Activated CD4-positive, alpha-beta T cell treated with anti-CD3 and anti-CD28 coated beads, Interleukin-2, Interleukin-6, amounts not matched to agents 100 ng/mL and 50 ng/mL, durations not matched to agents 16 hours and 8 hours (primary cell): ENCODE results near the gene BCAR3.
"Not testable (repeated sequence)": the region's sequence is repeated elsewhere in the genome, so short reads cannot be mapped to it uniquely, and the experiment has no call there.

Source experiments
- DNase-seq: peaks from one replicate; pipeline ENCODE4 v3.0.0-alpha.2; 2020

Gene BCAR3

DNA sequence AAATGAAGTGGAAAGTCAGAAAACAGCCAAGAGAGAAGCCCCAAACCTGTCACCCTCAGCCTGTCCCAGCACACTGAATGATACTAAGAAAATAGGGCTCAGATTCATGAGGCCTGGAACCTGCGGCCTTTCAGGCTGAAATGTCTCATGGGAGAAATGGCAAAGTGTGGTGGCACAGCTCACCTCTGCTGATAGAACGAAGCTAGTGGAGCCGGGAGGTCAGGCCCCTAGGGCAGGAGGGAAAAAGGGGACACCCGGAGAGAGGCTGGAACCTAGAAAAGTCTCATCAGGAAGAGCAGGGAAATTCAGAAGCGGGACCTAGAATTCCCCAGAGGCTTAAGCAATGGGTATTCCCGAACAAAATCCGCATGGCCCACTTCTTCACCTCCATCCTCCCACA is 107.1 kb downstream of the BCAR3 start:
- DNase-seq, result no peak

DNA sequence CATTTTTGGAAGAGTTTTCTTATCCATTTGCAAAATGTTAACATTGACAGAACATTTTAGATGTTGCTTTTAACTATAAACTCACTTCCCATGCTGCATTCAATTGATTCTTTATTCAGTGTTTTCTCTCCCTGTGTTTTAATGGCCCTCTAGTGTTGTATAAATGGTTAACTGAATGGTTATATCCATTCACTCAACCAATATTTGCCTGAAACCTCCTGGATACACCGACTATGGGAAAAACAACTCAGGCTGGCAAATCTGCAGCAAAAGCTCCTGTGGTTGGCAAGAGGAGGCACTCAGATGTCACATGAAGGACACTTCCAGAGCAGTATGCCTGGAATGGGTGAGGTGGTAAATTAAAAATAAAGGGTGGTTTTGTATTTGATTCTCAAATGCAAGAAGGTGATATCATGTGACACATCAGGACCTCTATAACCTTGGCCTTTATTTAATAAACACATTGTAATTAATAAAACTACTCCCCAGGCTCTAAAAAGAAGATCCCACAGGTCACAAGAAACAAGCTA is 107.6 kb downstream of the BCAR3 start:
- no peak for DNase-seq

DNA sequence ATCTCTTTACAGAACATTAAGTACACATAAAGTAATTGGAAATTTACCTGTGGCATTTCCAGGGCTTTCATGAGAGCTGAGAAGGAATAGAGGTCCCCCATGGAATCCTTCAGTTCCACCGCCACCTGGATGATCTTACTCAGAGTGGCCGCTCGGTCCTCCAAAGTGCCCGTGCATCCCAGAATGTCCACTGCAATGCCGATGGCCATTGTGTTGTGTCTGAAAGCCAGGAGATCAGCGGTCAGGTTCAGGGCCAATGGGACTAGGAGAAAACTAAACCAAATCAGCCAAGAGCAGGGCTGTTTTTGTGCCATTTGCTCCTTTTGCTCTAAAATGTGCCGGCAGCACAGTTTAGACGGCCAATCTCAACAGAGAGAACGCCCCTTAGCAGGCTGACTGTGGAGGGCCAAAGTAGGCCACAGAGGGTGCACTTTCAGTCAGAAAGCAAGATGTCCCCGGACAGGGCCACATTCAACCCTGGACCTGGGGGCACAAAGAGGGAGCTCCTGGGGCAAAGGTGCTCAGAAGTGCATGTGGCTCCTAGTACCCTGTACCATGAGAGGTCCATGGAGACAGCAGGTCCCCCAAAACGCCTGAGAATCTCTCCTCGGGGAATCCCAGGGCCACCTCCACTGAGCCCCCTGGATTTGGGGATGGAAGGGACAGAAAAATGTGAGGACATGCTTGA is 109.9 kb downstream of the BCAR3 start:
- DNase-seq, result no peak

DNA sequence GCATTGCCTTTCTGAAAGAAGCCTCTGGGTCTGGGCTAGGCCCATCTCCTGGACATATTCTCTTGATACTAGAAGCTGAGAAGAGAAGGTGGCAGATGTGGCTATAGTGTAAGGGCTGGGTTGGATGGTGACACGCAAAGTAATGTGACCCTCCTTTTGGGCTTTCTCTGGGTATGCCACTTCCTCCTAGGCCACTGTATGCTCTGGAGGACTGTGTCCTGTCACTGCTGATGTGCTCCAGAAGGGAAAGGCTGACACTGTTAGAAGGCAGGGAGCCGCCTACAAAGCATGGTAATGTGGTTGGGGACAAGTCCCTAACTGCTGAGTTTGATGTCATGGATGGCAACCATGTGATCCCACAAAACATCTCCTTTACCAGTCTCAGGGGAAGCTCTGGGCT is 112.1 kb downstream of the BCAR3 start:
- no peak for DNase-seq

DNA sequence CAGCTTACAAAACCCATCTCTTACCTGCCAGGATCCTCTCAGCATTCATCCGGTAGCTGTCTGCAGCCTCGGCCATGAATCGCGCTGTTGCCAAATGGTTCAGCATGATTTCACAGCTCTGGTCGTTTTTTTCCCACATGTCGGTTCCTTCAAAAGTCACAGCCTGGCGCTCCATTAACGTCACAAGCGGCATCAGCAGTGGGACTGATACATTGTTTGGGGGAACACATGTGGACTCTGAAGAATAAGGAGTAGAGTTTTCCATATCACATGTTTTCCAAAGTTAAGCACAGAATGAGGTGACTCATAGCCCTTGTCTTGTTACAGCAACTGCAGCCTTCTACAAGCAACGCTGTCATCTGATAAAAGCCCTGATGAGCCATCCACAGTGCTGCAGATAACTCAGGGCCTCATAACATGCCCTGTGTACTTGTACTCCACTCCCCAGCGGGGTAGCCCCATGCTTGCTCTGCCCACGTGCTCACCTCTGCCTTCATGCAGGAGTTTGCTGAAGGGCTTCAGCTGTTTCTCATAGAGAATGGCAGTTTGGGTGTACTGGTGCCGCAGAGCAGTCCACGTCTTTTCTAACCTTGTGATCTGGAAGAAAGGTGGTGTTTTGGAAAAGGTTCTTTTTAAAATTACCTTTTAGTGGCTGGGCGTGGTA is 114.2 kb downstream of the BCAR3 start:
- DNase-seq, result no peak

DNA sequence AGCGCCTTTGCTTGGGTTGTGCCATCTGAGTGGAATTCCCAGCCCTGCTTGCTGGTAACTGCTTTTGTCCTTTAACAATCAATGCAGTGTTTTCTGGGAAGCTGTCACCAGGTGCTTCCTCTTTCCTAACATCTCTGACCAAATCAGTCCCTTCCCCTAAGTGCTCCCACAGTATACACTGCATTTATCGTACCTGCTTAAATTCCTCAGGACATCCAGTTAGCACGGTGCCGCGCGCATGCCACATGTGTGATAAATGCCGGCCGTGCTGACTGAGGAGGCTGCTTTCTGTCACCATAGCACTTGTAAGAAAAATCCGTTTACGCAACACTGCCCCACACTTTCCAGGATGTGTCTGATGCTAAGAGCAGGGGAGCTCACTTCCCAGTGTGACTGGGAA is 115.4 kb downstream of the BCAR3 start:
- DNase-seq, result no peak

DNA sequence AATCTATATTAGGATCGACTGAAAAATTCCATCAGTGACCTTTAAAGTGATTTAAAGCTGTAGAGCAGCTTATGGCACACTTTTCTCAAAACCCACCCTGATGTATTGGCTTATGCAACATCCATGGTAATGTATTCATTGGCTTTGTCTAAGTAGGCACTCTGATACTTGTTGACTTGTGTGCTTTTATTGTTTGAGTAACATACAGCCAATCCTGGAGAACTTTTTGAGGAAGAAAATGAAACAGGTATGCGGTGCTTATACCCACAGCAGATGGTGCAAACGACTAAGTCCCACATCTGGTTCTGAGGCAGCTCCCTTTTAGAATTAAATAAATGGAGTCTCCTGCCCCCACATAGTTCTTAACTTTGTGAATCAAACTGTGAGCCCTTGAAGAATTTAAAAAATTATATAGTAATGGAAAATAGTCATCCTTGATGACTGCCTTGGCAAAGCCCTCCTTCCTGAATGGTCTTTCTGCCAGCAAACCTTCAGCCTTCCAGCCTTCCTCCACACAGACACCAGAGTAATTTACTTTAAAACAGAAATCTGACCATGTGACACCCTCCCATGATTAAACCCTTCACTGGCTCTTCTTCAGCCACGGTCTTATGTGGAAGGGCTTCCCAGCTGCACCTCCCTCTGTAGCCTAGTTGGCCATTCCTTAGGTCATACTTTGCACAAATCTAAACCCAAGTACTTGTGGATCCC is 116.0 kb downstream of the BCAR3 start:
- no peak for DNase-seq

DNA sequence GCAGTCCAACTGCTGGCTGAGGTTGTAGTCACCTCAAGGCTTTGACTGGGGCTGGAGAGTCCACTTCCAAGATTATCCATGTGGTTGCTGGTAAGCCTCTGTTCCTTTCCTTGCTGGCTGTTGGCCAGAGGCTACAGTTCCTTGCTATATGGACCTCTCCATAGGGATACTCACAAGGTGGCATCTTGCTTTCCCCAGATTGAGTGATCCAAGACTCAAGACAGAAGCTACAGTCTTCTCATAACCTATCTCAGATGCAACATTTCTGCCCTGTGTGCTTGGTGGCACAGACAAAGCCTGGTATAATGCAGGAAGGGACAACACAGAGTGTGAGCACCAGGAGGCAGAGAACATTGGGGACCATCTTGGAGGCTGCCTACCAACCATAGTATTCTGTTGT is 121.9 kb downstream of the BCAR3 start:
- DNase-seq, result no peak

DNA sequence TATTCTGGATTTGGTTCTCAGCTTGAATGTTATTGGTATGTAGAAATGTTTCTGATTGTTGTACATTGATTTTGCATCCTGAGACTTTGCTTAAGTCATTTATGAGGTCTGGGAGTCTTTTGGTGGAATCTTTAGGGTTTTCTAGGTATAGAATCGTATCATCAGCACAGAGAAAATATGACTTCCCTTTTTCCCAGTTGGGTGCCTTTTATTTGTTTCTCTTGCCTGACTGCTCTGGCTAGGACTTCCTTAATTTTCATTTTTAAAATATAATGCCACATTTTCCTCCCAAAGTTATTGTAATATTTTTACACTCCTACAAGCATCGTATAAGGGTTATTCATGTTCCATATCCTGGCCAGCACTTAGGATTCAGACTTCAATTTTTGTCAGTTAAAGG is 122.6 kb downstream of the BCAR3 start:
- DNase-seq, result no peak

DNA sequence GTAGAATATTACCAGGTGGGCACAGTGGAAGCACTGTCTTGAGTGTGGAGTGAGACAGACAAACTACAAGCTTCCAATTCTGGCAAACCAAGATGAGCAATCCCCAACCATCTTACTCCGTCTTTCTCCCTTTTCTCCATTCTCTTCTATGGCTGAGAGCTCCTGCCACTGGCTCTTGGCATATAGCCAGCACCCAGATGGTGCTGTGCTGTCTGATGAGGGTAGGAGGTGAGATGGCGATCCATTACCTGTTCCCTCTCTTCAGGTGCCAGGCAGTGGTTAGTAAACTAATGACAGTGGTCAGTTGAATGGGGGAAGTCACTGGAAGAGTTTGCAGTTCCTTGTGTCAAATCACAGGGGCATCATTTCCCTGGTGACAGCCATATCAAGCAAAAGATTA is 125.3 kb downstream of the BCAR3 start:
- no peak for DNase-seq

DNA sequence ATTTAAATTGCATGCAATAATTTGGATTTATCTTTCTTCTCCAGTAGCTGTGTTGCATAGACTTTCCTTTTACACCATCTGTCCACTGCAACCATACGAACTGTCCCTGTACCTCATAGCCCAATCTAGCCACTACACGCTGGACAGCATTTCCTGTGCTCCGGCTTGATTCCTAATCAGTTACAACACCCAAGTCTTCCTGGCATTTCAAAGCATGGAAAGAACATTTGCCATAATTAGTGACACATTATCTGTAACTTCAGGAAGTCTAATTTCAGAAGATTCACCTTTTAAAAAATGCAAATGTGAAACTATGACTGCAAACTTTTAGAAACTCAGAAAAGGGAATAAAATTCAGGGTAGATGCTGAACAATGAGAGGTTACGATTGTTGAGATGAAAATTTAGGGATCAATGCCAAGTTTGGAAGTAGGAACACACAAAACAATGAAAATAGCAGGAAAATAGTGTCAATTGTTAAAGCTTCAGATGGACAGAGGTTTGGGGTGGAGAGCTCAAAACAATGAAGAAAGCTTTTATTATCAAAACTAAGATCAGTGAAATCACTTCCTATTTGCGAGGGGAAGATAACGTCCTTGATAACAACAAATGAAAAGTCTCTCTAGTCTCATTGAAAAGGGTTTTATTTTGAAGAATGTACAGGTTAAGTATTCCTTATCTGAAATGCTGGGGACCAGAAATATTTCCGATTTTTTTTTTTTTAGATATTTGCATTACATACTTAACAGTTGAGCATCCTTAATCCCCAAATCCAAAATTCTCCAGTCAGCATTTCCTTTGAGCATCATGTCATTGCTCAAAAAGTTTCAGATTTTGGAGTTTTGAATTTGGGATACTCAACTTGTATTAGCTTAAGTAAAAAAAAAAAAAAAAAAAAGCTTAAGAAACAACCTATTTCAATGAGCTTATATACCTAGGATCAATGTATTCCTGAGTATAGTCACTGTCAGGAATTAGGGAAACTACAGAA is 126.5 kb downstream of the BCAR3 start:
- no peak for DNase-seq

DNA sequence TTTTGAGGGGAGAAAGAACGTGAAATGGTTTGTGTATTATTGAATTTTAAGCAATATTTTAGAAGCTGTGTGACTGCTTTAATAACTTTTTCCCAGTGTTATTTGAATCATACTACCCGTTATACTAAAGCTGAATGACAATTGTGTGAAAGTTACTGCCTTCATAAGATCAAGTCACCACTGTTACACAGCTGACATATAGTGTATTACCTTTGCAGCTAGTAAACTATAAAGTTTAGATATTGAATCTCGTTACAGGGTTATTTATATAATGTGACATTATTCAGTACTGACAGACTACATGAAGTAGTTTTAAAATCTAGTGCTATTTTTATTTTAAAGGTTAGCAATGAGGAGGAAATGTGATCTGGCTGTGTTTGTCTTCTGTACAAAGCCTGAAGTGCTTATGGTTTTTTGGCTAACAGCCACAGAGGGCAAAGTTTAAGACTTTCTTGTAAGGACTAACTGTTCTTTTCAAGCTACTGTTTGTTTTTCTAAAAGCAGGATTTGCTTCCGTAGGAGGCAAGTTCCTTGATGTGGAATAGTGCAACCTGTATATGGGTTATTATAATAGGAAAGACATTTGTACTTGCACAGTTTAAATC is 127.6 kb downstream of the BCAR3 start:
- not testable (repeated sequence) for DNase-seq

DNA sequence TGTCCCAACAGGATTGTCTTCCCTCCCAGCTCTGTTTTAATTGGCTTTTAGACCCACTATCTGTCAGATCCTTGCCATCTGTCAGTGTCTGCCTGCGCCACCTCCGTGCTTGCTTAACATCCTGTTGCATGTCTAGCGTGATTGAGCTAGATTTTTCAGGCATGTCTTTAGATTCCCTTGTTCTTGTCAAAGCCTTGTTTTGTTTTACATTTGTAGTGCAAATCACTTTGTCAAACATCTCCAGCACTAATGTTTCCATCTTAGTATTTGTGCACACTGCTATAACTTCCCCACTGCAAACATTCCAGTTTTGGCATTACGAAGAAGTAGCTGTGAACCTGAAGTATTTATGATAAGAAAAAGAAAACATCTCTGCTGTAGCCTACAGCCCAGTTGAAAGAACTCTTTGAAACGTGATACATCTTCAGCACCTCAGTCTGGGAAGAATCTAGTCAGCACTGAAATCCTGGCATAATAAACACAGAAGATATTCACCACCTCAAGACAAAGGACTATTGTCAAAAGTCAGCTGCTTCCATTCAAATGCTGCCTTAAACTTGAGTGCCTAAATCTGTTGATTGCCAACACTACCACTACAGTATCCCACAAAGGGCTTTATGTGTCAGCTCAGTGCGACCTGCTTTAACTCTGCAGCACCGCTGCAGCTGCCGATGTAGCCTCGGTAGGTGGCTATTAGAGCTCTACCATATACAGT is 128.7 kb downstream of the BCAR3 start:
- no peak for DNase-seq

DNA sequence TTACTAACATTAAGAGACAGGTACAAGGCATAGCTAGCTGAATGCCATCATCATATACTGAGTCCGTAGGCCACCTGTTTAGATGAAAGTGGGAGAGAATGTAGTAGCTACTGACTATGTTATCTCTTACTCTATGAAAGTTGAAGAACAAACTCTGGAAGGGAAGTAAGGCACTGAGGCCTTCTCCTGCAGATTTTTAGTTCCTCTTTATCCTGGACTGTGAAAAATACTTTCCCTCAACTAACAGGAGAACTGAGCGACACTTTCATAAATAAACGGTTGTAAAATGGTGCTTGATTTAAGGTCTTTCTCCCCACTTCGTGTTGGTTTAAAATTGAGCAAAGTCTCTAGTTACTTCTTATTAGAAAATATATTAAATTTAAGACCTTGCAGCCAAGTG is 131.8 kb downstream of the BCAR3 start:
- DNase-seq, result no peak

DNA sequence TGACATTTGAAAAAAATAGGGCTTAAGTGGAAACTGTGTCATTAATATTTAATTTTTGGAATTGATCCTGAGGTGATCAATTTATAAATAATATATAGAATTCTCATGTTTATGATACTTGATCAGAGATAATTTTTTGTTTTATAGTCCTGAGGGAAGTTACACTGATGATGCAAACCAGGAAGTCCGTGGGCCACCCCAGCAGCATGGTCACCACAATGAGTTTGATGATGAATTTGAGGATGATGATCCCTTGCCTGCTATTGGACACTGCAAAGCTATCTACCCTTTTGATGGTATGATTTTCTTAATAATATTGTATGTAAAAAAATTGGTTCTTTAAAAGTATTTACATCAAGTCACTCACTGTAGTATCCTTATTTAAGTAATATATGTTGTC is 132.5 kb downstream of the BCAR3 start:
- no peak for DNase-seq

DNA sequence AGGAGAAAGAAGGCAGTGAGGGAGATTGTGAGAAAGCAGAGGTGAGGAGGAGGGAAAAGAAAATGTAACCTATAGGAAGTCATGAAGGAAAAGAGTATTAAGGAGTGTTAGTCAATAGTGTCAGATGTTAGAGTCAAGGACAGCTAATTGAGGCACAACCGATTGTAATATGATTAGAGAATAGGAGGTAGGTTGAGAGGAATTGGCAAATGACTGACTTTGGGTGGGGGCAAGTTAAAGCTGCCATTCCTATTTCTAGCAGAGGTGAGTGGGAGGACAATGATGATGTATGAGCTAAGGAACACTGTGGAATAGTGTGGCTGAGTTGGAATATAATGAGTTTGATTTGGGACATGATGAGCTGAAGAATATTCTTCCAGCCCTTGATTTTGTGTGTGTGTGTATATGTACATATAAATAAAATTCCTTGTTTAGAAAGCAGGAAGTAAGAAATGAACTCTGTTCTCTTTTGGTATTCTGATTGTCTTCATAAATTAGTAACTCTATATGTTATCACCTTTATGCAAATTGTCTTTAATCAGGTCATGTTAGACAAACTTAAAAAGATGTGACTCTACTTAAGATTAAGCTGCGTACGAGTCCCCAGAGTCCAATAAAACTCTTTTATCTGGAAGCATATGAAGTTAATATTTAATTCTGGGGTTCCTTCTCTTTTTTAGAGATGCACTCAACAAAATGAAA is 135.3 kb downstream of the BCAR3 start:
- DNase-seq, result no peak

DNA sequence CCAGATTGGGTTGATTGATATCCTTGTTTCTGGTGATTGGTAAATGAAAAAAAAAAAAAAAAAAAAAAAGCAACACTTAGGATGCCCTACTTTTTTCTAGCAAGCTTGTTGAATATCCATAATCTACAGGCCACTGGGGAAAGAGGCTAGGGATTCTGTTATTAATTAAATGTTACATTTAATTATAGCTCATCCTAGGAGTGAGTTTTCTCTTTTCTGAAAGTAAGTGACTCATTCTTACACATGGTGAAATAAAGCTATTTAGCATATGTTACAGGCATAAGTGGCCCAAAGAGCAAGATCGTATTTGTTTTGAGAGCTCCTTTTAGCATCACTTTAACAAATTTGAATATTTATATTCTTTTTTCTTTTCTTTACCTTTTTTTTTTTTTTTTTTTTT is 139.2 kb downstream of the BCAR3 start:
- DNase-seq, result no peak

DNA sequence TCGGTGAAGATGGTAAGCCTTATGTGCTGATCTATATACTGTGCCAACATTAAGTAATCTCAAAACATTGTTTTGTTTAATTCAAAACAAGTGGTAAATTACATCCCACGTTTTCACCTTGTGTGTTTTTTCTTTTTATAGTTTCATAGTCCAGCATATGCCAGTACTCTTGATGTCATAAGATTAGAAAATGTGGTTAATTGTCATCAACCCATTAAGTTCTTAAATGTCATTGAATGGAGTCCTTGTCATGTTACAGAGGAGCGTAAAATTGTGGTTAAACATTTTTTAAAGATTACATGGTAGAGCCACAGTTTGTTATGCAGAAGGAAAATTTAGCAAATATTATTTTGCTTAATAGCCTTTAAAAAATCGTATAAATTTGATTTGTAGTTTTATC is 140.6 kb downstream of the BCAR3 start:
- DNase-seq, result no peak

DNA sequence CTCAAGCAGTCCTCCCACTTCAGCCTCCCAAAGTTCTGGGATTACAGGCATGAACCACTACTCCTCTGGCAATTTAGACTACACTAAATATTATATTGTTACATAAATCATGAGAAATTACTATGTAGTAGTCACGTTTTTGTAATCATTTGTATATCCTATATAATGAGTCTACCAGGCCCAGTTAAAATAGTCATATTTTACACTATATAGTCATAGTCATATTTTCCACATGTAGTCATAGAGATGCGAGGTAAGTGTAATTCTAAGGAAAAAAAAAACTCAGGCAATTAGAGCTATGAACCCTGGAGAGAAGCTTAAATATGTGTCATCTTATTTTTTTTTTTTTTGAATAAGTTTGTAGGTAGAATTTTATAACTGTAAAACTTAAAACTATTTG is 143.7 kb downstream of the BCAR3 start:
- DNase-seq, result no peak

DNA sequence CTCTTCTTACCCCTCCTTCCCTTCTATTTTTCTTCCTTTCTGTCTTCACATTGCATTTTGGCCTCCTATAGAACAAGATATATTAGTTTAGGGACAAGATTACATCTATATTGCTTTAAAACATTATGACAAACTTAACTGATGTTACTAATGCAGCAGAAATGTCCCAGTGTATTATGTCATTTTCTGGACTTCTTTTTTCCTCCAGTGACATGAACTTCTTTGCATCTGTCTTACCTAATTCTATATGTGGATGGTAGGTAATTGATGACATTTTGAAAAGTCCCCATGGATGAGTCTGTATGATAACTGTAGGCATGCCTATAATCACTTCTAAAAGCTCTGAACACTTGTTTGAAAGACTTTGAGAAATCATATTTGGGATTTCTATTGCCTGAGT is 144.2 kb downstream of the BCAR3 start:
- DNase-seq, result no peak

DNA sequence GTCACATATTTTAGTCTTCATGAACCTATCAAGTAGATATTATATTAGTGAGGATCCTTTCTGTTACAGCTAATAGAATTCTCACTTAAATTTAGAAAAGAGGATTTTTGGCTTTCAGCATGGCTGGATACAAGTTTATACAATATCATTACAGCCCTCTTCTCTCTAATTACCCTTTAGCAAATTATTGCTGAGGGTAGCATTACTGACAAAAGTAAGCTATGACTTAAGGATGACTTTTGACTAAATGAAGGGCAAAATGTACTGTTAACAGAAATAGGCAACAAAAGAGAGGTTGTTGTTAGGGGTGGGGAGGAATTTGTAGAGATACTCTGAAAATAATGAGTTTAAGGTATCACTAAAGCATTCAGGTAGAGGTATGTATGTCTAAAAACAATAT is 148.0 kb downstream of the BCAR3 start:
- no peak for DNase-seq
